Endothelial cell of umbilical vein (primary cell): ENCODE measurements around the gene RER1. TPM values are rescaled to one million over a fixed set of nuclear protein-coding genes. Genes with fewer than 3 reads are reported as not detected.

Experiments used
- BruUV-seq: library from RNA; stranded (reverse); fragments of 400-500 nt; replicated peaks from 2 replicates; lab custom pipeline; 2021; lab: Mats Ljungman, UMichigan
- CTCF ChIA-PET: fragments of 300-600, 350-600 bp; sonication (Branson Sonifier 250); formaldehyde crosslinking; loops from one replicate; lab custom pipeline; 2021; ENCODE audit warnings: antibody characterized with exemption, inconsistent platforms; lab: Charles Lee
- POLR2A ChIA-PET: fragments of 300-600, 350-600 bp; sonication (Branson Sonifier 250); formaldehyde crosslinking; loops from one replicate; lab custom pipeline; 2021; ENCODE audit warnings: antibody characterized with exemption, inconsistent platforms; lab: Charles Lee
- DNase-seq: peaks from one replicate; pipeline ENCODE4 v3.0.0-alpha.2; 2011; ENCODE audit warnings: low read depth, low spot score
- FAIRE-seq: peaks from 2 replicates; lab custom pipeline; 2011; peaks lifted over from hg19 to GRCh38; lab: Jason Lieb, UNC
- H2AFZ ChIP-seq: 2 replicates; pipeline ENCODE4 v1.6.0; 2012; ENCODE audit warnings: low read depth, low read length, control low read depth, inconsistent platforms
- H3K27ac ChIP-seq: 2 replicates; pipeline ENCODE4 v1.5.1; 2011; ENCODE audit warnings: low read depth, mild to moderate bottlenecking, control low read depth, low read length, moderate library complexity; ENCODE audit not compliant: insufficient read depth
- H3K27me3 ChIP-seq, 2 experiments: 2 replicates each; pipeline versions ENCODE4 v1.6.0 to v1.6.1; 2011; ENCODE audit warnings: low read length in 2 of 2, mixed read lengths in 1 of 2; ENCODE audit not compliant: control insufficient read depth in 2 of 2, insufficient read depth in 2 of 2
- H3K36me3 ChIP-seq, 2 experiments: 2 replicates in 1 of 2; 3 replicates in 1 of 2; pipeline ENCODE4 v1.5.1; 2011; ENCODE audit warnings: low read length in 2 of 2, mild to moderate bottlenecking in 1 of 2, moderate library complexity in 1 of 2; ENCODE audit not compliant: control insufficient read depth in 2 of 2, insufficient read depth in 2 of 2; ENCODE audit errors: extremely low read depth in 1 of 2
- H3K4me1 ChIP-seq: 3 replicates; pipeline ENCODE4 v1.5.1; 2011; ENCODE audit warnings: mild to moderate bottlenecking, low read length; ENCODE audit not compliant: control insufficient read depth, insufficient read depth; ENCODE audit errors: extremely low read depth
- H3K4me2 ChIP-seq: 2 replicates; pipeline ENCODE4 v1.6.1; 2011; ENCODE audit warnings: low read length, control low read depth, mixed read lengths; ENCODE audit not compliant: insufficient read depth
- H3K4me3 ChIP-seq, 3 experiments: fragments of 200-600 bp in 1 of 3; sonication (generic), shearing (Covaris generic) in 1 of 3; replicated peaks in 1 of 3; 2 replicates each; pipeline ENCODE4 v1.5.1; 2011 to 2016; ENCODE audit warnings: control low read depth in 3 of 3, low read length in 3 of 3, mild to moderate bottlenecking in 2 of 3, inconsistent platforms in 1 of 3, low read depth in 1 of 3, moderate library complexity in 1 of 3; ENCODE audit not compliant: insufficient read depth in 1 of 3
- H3K79me2 ChIP-seq: 2 replicates; pipeline ENCODE4 v1.6.0; 2012; ENCODE audit warnings: low read length, inconsistent platforms; ENCODE audit not compliant: control insufficient read depth, insufficient read depth
- H3K9ac ChIP-seq: replicated peaks from 2 replicates; pipeline ENCODE3; 2011; ENCODE audit warnings: low read length, control low read depth; ENCODE audit not compliant: insufficient read depth; ENCODE audit errors: extremely low read depth
- H3K9me1 ChIP-seq: replicated peaks from 3 replicates; pipeline ENCODE4 v1.6.0; 2011; ENCODE audit warnings: mild to moderate bottlenecking, low read length; ENCODE audit not compliant: control insufficient read depth, insufficient read depth; ENCODE audit errors: extremely low read depth
- H3K9me3 ChIP-seq: replicated peaks from 2 replicates; pipeline ENCODE4 v1.5.1; 2012; ENCODE audit warnings: low read length, inconsistent platforms; ENCODE audit not compliant: control insufficient read depth, insufficient read depth
- H4K20me1 ChIP-seq: replicated peaks from 2 replicates; pipeline ENCODE3; 2011; ENCODE audit warnings: mild to moderate bottlenecking, low read length; ENCODE audit not compliant: control insufficient read depth, insufficient read depth; ENCODE audit errors: extremely low read depth
- EZH2 ChIP-seq: IDR thresholded peaks from 2 replicates; pipeline ENCODE4 v1.6.1; 2012; ENCODE audit warnings: borderline replicate concordance, low read depth, mild to moderate bottlenecking, moderate library complexity, low read length, inconsistent platforms; ENCODE audit not compliant: severe bottlenecking
- FOS ChIP-seq: IDR thresholded peaks from 2 replicates; pipeline ENCODE4 v1.6.1; 2011; ENCODE audit warnings: mild to moderate bottlenecking, low read length, moderate library complexity, borderline replicate concordance; ENCODE audit not compliant: insufficient read depth
- GATA2 ChIP-seq: IDR thresholded peaks from 2 replicates; pipeline ENCODE4 v1.7.0; 2011; ENCODE audit warnings: low read depth, mild to moderate bottlenecking, moderate library complexity, mixed read lengths, low read length; ENCODE audit not compliant: insufficient read length, insufficient read depth
- JUN ChIP-seq: IDR thresholded peaks from 2 replicates; pipeline ENCODE4 v1.6.1; 2011; ENCODE audit warnings: borderline replicate concordance, low read depth; ENCODE audit not compliant: insufficient read length, insufficient read depth
- MYC ChIP-seq: IDR thresholded peaks from one replicate; pipeline ENCODE4 v1.6.1; 2011; ENCODE audit warnings: mild to moderate bottlenecking, low read depth, low read length
- POLR2A ChIP-seq: IDR thresholded peaks from 2 replicates; pipeline ENCODE4 v1.6.1; 2012; ENCODE audit warnings: low read depth, mild to moderate bottlenecking, control low read depth, low read length
- POLR2AphosphoS5 ChIP-seq: IDR thresholded peaks from 2 replicates; pipeline ENCODE4 v1.6.1; 2012; ENCODE audit warnings: low read depth, mild to moderate bottlenecking, control low read depth, low read length, moderate library complexity; ENCODE audit not compliant: insufficient read depth
- dilution Hi-C: fragments of 300-500 bp; cut with MboI; formaldehyde crosslinking; loops from one replicate; pipeline ENCODE4 v1.15.0; 2019; ENCODE audit warnings: low sequenced_read_pairs; ENCODE audit not compliant: extremely low pct_ligation_motif_present
- intact Hi-C: fragments of 100-400 bp; cut with micrococcal nuclease; formaldehyde crosslinking; loops from one replicate; pipeline ENCODE4 v1.10.0; 2022
- polyA plus RNA-seq, 4 experiments: library from polyadenylated mRNA; depleted of rRNA in 3 of 4; stranded (reverse) in 3 of 4; unstranded in 1 of 4; fragments of >200 nt; gene quantifications; 2 replicates each; pipeline versions ENCODE4 v1.2.1 to v1.2.3, GENCODE V29; 2011 to 2012; ENCODE audit warnings: missing spikeins in 1 of 4
- total RNA-seq: library from RNA; stranded (reverse); gene quantifications from 2 replicates; pipeline ENCODE4 v1.2.3, GENCODE V29; 2021
- TF ChIP-seq, protein P1 (sequence below), 2 donors: IDR thresholded peaks; 1 replicate in 1 of 2; 2 replicates in 1 of 2; pipeline ENCODE4 v1.5.1; 2011; ENCODE audit warnings: low read length in 2 of 2, mild to moderate bottlenecking in 2 of 2, moderate library complexity in 2 of 2, control low read depth in 1 of 2, inconsistent platforms in 1 of 2, low read depth in 1 of 2; ENCODE audit not compliant: insufficient read depth in 1 of 2; ENCODE audit errors: extremely low read depth in 1 of 2
- TF ChIP-seq, protein P2 (sequence below): IDR thresholded peaks from 2 replicates; pipeline ENCODE4 v1.6.1; 2011; ENCODE audit not compliant: insufficient read depth, insufficient read length

RER1 gene
- total and polyA plus RNA-seq, 2 donors (not counting 3 experiments of a cell fraction or from before 2014, with no cell fraction given) = 179 to 292 TPM

DNA sequence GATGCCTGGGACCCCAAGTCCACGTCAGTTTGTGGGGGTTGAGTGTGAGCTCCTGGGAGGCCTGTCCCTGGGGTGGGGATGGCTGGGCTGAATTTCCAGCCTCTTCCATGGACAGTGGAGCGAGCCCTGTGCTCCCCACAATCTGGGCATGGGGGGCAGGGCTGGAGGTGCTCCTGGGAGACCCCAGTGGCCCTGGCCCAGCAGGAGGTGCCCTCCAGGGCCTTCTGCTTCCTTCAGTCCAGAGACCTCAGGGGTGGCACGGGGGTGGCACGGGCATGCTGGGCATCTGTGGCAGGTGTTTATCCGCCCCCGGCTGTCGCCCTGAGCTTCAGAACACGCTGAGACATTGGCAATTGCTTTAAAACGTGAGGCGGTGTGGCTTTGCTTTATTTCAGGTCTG is 41.1 kb upstream of the RER1 start:
- dilution Hi-C loops = no loop called here
- no peaks in the 10 kb centered on the region for H3K9me1 ChIP-seq
- H4K20me1 ChIP-seq = no peaks in the 10 kb centered on the region
- H3K27me3 ChIP-seq = no peaks in the 10 kb centered on the region
- no peaks in the 10 kb centered on the region for H3K4me1 ChIP-seq
- no peak overlapping the region for H3K4me3 ChIP-seq
- no peak overlapping the region for H3K27ac ChIP-seq
- ChIA-PET CTCF (no interaction called here), POLR2A (no interaction called here)
- intact Hi-C loops = no loop called here
- H3K79me2 ChIP-seq = no peaks in the 10 kb centered on the region
- H3K9ac ChIP-seq = no peak overlapping the region
- no peak overlapping the region for H2AFZ ChIP-seq
- FAIRE-seq (no peak), DNase-seq (no peak)
- BruUV-seq = no TSS peak
- no peaks in the 10 kb centered on the region for H3K9me3 ChIP-seq
- H3K36me3 ChIP-seq = no peaks in the 10 kb centered on the region
- TF ChIP-seq JUN (no peak), POLR2A (no peak), MYC (no peak), EZH2 (no peak)
- TF ChIP-seq, protein P1, sequence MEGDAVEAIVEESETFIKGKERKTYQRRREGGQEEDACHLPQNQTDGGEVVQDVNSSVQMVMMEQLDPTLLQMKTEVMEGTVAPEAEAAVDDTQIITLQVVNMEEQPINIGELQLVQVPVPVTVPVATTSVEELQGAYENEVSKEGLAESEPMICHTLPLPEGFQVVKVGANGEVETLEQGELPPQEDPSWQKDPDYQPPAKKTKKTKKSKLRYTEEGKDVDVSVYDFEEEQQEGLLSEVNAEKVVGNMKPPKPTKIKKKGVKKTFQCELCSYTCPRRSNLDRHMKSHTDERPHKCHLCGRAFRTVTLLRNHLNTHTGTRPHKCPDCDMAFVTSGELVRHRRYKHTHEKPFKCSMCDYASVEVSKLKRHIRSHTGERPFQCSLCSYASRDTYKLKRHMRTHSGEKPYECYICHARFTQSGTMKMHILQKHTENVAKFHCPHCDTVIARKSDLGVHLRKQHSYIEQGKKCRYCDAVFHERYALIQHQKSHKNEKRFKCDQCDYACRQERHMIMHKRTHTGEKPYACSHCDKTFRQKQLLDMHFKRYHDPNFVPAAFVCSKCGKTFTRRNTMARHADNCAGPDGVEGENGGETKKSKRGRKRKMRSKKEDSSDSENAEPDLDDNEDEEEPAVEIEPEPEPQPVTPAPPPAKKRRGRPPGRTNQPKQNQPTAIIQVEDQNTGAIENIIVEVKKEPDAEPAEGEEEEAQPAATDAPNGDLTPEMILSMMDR (IDR thresholded peaks at IDR 0.05; ENCODE audit: extremely low read depth in 1 of 2, insufficient read depth in 1 of 2, low read depth in 1 of 2, low read length in 2 of 2) = no peak
- H3K4me2 ChIP-seq = no peak overlapping the region

DNA sequence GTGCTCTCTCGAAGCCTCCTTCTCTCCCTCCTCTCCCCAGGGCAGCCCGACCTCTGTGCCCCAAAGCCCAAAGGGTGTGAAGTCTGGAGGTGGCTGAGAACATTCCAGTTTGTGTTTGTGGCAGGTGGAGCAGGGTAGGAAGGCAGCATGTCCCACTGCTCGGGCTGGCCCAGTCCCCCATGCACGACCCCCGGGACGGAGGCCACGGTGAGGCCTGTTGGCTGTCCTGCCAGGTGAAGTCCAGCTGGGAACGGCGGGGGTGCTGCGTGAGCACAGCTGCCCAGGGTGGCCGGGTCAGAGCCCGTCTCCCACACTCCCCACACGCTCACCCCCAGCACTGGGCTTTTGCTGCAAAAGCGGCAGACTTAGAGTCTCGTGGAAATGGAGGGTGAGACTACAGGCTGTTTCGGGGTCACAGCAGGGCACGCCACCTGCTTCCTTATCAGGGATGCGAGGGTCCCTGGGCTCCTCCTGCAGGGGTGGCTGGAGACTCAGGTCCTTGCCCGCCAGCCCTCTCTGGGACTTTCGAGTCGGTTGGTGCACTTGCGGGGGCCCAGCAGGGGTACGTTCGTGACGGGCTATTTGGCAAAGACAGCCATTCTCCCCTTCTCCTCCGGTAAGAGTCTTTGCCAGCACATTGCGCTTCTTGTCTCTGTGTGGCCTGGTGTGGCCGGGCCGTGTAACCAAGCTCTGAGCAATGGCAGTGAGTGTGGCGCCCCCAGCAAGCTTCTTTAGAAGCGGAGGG is 40.6 kb upstream of the RER1 start:
- no peak overlapping the region for H2AFZ ChIP-seq
- no peak overlapping the region for H3K4me2 ChIP-seq
- no peaks in the 10 kb centered on the region for H3K9me1 ChIP-seq
- no peaks in the 10 kb centered on the region for H3K9me3 ChIP-seq
- TF ChIP-seq, protein P1 (IDR thresholded peaks at IDR 0.05; ENCODE audit: extremely low read depth in 1 of 2, insufficient read depth in 1 of 2, low read depth in 1 of 2, low read length in 2 of 2) = no peak
- TF ChIP-seq MYC = no peak
- TF ChIP-seq GATA2 = no peak
- TF ChIP-seq, protein P2, sequence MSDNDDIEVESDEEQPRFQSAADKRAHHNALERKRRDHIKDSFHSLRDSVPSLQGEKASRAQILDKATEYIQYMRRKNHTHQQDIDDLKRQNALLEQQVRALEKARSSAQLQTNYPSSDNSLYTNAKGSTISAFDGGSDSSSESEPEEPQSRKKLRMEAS = no peak
- TF ChIP-seq POLR2AphosphoS5 = no peak
- TF ChIP-seq JUN = no peak
- no peak for TF ChIP-seq EZH2
- TF ChIP-seq FOS = no peak
- no peak for TF ChIP-seq POLR2A
- no peaks in the 10 kb centered on the region for H4K20me1 ChIP-seq
- no peaks in the 10 kb centered on the region for H3K27me3 ChIP-seq
- no TSS peak for BruUV-seq
- no peak overlapping the region for H3K27ac ChIP-seq
- H3K4me1 ChIP-seq = no peaks in the 10 kb centered on the region
- no peak for FAIRE-seq
- intact Hi-C loops = no loop called here
- POLR2A ChIA-PET = no interaction called here
- dilution Hi-C loops = no loop called here
- no peak for DNase-seq
- H3K79me2 ChIP-seq = no peaks in the 10 kb centered on the region
- no peaks in the 10 kb centered on the region for H3K36me3 ChIP-seq
- CTCF ChIA-PET = interaction anchor here (1.5 kb wide), 1 partner anchor 177 kb away, joined by 4 read pairs; no protein-coding TSS in a partner anchor
- no peak overlapping the region for H3K9ac ChIP-seq
- no peak overlapping the region for H3K4me3 ChIP-seq
